Epithelial cell of esophagus (primary cell): Measurements from ENCODE around the gene IFT43.

Experiments
- DNase-seq: peaks from one replicate; pipeline ENCODE4 v3.0.0; 2010; ENCODE audit warnings: low read depth
- H3K4me3 ChIP-seq: 2 replicates; pipeline ENCODE4 v1.5.1; 2011; ENCODE audit warnings: mild to moderate bottlenecking, low read length, control low read depth
- TF ChIP-seq, protein P1 (sequence below): IDR thresholded peaks from 2 replicates; pipeline ENCODE4 v1.5.1; 2011; ENCODE audit warnings: low read depth, mild to moderate bottlenecking, low read length, control low read depth, inconsistent platforms; ENCODE audit not compliant: insufficient read depth; ENCODE audit errors: missing control alignments

IFT43 gene

DNA sequence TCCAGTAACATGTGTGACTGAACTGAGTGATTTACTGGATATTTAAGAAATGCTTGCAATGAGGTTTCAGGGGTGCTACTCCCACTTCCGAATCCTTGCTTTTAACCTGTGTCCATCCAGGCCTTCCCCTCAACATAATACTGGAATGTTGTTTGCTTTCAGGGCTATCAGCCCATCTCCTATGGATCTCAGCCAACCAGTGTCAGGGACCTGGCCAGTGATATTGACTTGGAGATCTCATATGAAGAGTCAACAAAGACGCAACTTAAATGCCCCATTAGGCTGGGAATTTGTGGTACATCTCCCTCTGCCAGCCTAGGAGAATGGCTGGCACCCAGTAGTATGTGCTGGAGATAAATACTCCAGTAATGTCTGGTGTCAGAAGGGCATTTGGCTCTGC lies 889 bp upstream of the IFT43 start:
- no peak overlapping the region for H3K4me3 ChIP-seq
- TF ChIP-seq, protein P1, sequence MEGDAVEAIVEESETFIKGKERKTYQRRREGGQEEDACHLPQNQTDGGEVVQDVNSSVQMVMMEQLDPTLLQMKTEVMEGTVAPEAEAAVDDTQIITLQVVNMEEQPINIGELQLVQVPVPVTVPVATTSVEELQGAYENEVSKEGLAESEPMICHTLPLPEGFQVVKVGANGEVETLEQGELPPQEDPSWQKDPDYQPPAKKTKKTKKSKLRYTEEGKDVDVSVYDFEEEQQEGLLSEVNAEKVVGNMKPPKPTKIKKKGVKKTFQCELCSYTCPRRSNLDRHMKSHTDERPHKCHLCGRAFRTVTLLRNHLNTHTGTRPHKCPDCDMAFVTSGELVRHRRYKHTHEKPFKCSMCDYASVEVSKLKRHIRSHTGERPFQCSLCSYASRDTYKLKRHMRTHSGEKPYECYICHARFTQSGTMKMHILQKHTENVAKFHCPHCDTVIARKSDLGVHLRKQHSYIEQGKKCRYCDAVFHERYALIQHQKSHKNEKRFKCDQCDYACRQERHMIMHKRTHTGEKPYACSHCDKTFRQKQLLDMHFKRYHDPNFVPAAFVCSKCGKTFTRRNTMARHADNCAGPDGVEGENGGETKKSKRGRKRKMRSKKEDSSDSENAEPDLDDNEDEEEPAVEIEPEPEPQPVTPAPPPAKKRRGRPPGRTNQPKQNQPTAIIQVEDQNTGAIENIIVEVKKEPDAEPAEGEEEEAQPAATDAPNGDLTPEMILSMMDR: no peak
- DNase-seq: no peak

DNA sequence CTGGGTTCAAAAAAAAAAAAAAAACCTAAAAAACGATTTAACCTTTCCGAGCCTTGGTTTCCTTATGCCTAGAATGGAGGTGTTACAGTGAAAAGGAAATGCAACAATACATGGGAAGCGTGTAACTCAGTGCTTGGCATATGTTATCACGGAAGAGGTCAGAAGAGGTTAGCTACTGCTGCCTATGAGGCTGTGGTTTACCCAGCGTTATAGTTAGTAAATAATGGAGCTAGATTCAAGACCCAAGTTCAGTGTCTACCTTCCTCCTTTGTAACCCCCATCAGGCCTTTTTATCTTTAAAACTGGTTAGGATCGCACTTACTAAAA lies 839 bp downstream of the IFT43 start:
- peak overlapping the region; percentile 74 for H3K4me3 ChIP-seq
- no peak for DNase-seq
- TF ChIP-seq, protein P1: no peak

DNA sequence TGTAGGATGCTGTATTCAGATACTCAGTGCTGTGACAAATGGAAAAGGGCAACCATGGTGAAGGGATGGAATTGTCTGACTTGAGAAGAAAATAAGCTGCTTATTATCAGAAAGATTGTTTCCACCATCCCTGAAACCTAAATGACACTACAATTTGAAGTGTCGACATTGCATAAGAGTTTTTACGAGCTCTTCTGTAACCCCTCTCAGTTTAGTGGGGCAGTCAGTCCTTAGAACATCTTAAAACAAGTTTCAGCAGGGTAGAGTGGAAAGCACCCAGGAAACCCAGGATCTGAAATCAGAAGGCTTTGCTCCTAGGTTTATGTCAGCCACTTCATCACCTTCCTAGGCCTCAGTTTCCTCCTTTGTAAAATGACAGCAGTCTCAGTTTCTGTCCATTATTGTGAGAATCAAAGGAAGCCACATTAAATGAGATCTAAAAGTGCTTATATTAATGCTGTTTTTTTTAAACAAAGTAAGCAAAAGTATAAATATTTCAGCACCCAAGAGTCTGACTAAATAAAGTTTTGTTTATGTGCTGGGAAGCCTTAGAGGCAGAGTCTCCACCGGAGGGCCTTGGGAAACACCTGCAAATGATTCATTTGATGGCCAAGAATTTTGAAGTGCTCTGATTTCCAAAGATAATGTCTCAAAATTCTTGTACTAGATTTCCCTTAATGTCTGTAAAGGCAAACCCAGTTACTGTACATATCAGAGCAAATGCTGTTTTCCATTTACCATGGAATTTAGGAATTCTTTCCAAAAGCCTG lies 1.8 kb downstream of the IFT43 start:
- TF ChIP-seq, protein P1: no peak
- H3K4me3 ChIP-seq: no peak overlapping the region
- no peak for DNase-seq

DNA sequence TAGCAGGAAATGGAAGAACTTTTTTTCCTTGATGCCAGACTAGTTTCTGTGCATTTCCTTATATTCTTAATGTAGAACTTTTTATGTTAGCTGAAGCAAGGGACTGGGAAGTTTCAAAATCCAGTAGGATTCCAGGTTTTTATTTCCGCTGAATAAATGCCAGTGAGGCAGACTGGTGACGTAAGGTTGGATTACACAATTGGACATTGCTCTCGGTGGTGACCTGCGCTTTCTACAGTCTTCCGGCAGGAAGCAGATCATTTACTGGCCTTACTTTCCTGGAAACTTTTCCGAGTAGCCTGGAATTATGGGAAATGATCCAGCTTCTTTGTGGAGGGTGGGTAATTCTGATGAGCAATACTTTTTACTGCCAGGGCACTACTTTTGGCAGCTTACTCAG lies 3.6 kb downstream of the IFT43 start:
- no peak for DNase-seq
- TF ChIP-seq, protein P1: no peak
- no peak overlapping the region for H3K4me3 ChIP-seq

DNA sequence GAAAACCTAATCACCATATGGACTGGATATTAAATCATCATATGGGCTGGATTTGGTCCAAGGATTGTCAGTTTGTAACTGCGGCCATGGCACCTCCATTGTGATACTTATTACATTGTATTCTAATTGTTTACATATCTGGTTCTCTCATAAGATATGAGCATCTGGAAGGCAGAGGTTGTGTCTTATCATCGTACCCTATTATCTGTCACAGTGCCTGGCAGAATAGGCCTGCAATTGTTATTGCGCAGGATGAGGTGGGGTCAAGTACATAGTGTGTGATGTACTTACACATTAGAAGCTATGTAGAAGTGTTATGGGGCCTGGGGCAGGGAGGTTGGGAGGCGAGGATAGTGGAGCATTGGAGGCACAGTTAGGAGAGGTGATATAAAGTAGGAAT lies 4.7 kb downstream of the IFT43 start:
- DNase-seq: no peak
- TF ChIP-seq, protein P1: no peak
- no peak overlapping the region for H3K4me3 ChIP-seq

DNA sequence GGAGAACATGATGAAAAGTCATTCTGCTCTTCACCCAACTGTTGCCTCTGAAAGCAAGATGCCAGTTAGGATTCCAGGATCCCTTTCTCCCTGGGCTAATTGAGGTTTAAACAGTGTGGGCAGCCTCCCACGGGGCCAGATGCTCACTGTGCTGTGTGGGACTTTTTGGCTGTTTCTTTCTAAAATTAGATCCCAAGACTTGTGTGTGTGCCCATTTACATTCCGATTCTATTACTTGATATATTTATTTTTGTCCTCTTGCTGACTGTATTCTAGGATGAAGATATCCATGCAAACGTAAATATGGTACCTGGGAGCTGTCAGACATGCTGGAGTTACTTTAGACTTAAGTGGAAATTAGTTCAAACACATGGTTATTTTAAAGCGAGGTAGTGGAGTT lies 6.2 kb downstream of the IFT43 start:
- no peak for DNase-seq
- H3K4me3 ChIP-seq: no peak overlapping the region
- TF ChIP-seq, protein P1: no peak

DNA sequence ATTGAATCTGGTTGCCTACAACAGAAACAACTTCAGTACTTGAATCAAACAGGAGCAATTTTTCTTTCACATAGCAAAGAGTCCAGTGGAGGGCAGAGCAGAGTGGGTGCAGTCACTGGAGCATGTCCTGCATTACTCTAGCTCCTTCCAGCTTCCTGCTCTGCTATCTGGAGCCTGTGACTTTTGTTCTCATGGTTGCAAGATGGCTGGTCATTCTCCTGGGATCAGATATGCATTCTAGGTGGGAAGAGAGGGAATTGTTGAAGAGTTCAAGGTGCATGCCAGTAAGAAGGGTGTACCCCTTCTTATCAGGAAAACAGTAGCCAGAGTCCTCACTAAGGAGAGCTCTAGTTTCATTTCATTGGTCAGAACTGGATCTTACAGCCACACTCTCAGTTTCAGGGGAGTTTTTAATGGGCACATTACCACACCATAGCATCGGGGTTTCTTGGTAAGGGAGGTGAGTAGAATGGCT lies 8.0 kb downstream of the IFT43 start:
- no peak overlapping the region for H3K4me3 ChIP-seq
- TF ChIP-seq, protein P1: no peak
- no peak for DNase-seq
